Type B pancreatic cell (in vitro differentiated cells): ENCODE data around the gene BMI1. TPM values are rescaled to one million over a fixed set of nuclear protein-coding genes. Genes with fewer than 3 reads are reported as not detected.
A peak's percentile ranks its signal among the peaks of the same experiment; 100 is the strongest.

Experiments used
- DNase-seq: peaks from one replicate; pipeline ENCODE4 v3.0.0; 2021; ENCODE audit warnings: mixed read lengths; ENCODE audit not compliant: unreplicated experiment; ENCODE audit errors: extremely low spot score
- H3K27ac Mint-ChIP-seq: 2 replicates; pipeline ENCODE4 v1.8.0; 2021; ENCODE audit warnings: mild to moderate bottlenecking, mixed read lengths
- H3K27me3 Mint-ChIP-seq: 2 replicates; pipeline ENCODE4 v1.8.0; 2021; ENCODE audit warnings: mixed read lengths
- H3K36me3 Mint-ChIP-seq: 2 replicates; pipeline ENCODE4 v1.8.0; 2021; ENCODE audit warnings: mixed read lengths
- H3K4me1 Mint-ChIP-seq: one replicate; pipeline ENCODE4 v1.8.0; 2021; ENCODE audit warnings: mixed read lengths; ENCODE audit not compliant: unreplicated experiment
- H3K4me3 Mint-ChIP-seq: 2 replicates; pipeline ENCODE4 v1.8.0; 2021; ENCODE audit warnings: mild to moderate bottlenecking, mixed read lengths
- H3K9me3 Mint-ChIP-seq: 2 replicates; pipeline ENCODE4 v1.8.0; 2021; ENCODE audit warnings: mixed read lengths
- CTCF ChIP-seq: fragments of 200-600 bp; sonication (generic); conservative IDR thresholded peaks from 2 replicates; pipeline ENCODE4 v1.5.0; 2021; ENCODE audit warnings: antibody characterized with exemption, mild to moderate bottlenecking
- total RNA-seq: library from RNA; stranded (reverse); gene quantifications from 2 replicates; pipeline ENCODE4 v1.2.1, GENCODE V29; 2021; ENCODE audit warnings: low replicate concordance

BMI1 gene
- total RNA-seq, 1 donor from 2014 or later: 36.6 TPM

DNA sequence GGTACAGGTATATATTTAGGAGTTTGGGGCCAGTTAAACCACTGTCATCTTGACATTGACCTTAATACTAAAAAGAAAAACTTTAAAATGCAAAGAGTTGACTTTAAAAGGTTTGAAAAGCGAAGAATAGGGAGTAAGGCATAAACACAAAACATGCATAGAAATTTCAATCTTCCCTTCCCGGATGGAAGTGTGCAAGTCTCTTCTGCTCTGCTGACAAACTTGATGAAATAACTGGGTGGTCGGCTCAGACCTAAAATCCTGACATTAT is 21.0 kb downstream of the BMI1 start:
- peaks cover 92% of the 10 kb centered on the region for H3K27me3 Mint-ChIP-seq
- peaks cover 8% of the 10 kb centered on the region for H3K36me3 Mint-ChIP-seq
- peak overlapping the region; percentile 84 for H3K4me3 Mint-ChIP-seq
- peaks cover 5% of the 10 kb centered on the region for H3K9me3 Mint-ChIP-seq
- peaks cover 5% of the 10 kb centered on the region for H3K4me1 Mint-ChIP-seq
- peak overlapping the region; percentile 35 for H3K27ac Mint-ChIP-seq
- TF ChIP-seq CTCF: no peak
- no peak for DNase-seq

- peak overlapping the region; percentile 61 for H3K4me3 Mint-ChIP-seq
- H3K36me3 Mint-ChIP-seq: peaks cover 8% of the 10 kb centered on the region
- TF ChIP-seq CTCF: no peak
- H3K27me3 Mint-ChIP-seq: peaks cover 92% of the 10 kb centered on the region
- no peak for DNase-seq
- no peak overlapping the region for H3K27ac Mint-ChIP-seq
- peaks cover 5% of the 10 kb centered on the region for H3K4me1 Mint-ChIP-seq
- peaks cover 5% of the 10 kb centered on the region for H3K9me3 Mint-ChIP-seq
These were observed 21.5 kb downstream of the BMI1 start for GRCh38 chr10:22342421-22342820.

DNA sequence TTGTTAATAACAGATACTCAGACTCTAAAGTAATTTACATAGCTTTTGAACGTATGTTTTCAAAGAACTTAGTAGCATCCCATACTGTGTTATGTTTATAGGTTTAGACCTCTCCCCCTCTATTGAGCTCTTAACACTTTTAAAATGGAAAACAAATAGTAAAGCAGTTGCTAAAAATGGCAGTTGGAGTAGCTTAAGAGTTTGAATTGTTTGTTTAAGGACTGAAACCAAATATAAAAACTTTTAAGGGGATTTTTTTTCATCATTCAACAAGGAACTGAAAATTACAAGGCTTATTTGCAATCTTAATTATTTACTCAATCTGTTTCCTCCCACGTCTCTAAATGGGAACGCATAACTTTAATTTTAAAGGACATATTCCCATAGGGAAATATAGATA is 22.8 kb downstream of the BMI1 start:
- H3K4me3 Mint-ChIP-seq: no peak overlapping the region

DNA sequence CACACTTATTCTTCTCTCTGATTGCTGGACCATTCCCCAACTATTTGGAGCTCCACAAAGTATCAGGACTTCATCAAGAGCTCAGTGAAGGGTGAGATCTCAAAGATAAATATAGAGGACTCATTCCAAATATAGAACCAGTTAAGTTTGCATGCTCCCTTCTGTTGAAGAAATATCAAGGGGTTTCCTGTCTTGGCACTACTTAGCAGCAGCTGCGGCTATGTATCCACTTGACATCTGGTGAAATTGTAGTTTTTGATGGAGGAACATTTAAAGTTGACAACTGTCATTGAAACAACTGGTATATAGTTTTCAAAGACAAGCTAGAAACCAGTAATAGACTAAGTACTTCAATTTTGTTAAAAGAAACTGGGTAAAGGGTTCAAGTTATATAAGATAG is 23.4 kb downstream of the BMI1 start:
- H3K27me3 Mint-ChIP-seq: peaks cover 87% of the 10 kb centered on the region
- TF ChIP-seq CTCF: no peak
- peaks cover 8% of the 10 kb centered on the region for H3K36me3 Mint-ChIP-seq
- H3K4me1 Mint-ChIP-seq: peaks cover 5% of the 10 kb centered on the region
- H3K4me3 Mint-ChIP-seq: peak overlapping the region; percentile 80
- peak overlapping the region; percentile 4 for H3K27ac Mint-ChIP-seq
- H3K9me3 Mint-ChIP-seq: peaks cover 5% of the 10 kb centered on the region
- no peak for DNase-seq

More for the DNA sequence above, 22.8 kb downstream of the BMI1 start:
- Mint-ChIP-seq H3K4me1 (peaks cover 5% of the 10 kb centered on the region), H3K27me3 (peaks cover 88% of the 10 kb centered on the region), H3K9me3 (peaks cover 5% of the 10 kb centered on the region), H3K36me3 (peaks cover 8% of the 10 kb centered on the region), H3K27ac (peak overlapping the region; percentile 4)
- DNase-seq: no peak
- no peak for TF ChIP-seq CTCF

DNA sequence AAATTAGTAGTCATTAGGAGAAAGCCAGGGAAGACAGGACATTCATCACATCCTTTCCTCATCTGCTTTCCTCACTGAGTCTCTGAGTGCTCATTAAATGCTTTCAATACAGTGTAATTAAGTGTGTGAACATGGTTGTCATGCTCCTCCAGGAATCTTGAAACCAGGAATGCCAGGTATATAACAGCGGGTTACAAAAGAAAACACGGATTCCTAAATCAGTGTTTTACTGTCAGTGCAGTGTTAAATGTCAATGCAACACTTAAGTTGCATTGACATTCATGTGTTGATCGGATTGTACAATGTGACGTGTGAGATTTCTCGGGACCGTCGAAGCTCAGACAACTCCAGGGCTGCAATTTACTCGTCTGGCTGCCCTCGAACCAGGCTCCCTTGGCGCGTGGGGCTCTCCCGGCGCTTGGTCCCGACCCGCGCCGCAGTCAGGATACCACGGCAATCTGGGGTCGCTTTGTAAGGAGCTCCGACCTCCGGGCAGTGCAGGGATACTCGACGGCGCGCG is 23.9 kb downstream of the BMI1 start:
- Mint-ChIP-seq H3K4me3 (peak overlapping the region; percentile 80), H3K27me3 (peaks cover 84% of the 10 kb centered on the region), H3K27ac (peak overlapping the region; percentile 4), H3K9me3 (peaks cover 5% of the 10 kb centered on the region), H3K36me3 (peaks cover 8% of the 10 kb centered on the region), H3K4me1 (peaks cover 5% of the 10 kb centered on the region)
- no peak for TF ChIP-seq CTCF
- DNase-seq: no peak
